HepG2 (cell line): ENCODE measurements around the gene FCN3. TPM values are rescaled to one million over a fixed set of nuclear protein-coding genes. Genes with fewer than 3 reads are reported as not detected.

Experiments
- DZIP1 ChIP-seq: sonication (generic); formaldehyde crosslinking; IDR thresholded peaks from 2 replicates; pipeline ENCODE4 v1.5.0; 2020; ENCODE audit warnings: mild to moderate bottlenecking, missing genetic modification reagents
- NFAT5 ChIP-seq: sonication (generic); formaldehyde crosslinking; IDR thresholded peaks from 2 replicates; pipeline ENCODE4 v1.4.0; 2020; ENCODE audit warnings: missing genetic modification reagents
- polyA plus RNA-seq, 8 experiments: library from polyadenylated mRNA; depleted of rRNA in 3 of 8; stranded (reverse) in 7 of 8; unstranded in 1 of 8; fragments of >200 nt; fragmentation: Illumina TruSeq in 4 of 8; extraction: Trizol in 4 of 8; gene quantifications; 2 replicates each; pipeline versions ENCODE4 v1.2.1 to v1.2.3, GENCODE V29; 2011 to 2016; ENCODE audit warnings: low read depth in 4 of 8, missing spikeins in 1 of 8, mixed read lengths in 1 of 8; ENCODE audit not compliant: insufficient read depth in 1 of 8
- total RNA-seq, 5 experiments: library from RNA; depleted of rRNA; stranded (reverse); fragments of >200 nt; fragmentation: Illumina TruSeq; extraction: Trizol; gene quantifications; 2 replicates each; pipeline ENCODE4 v1.2.3, GENCODE V29; 2016; ENCODE audit warnings: low read depth in 1 of 5
- TF ChIP-seq, protein P1 (sequence below), 2 experiments: sonication (generic) in 1 of 2; formaldehyde crosslinking in 1 of 2; IDR thresholded peaks; 2 replicates each; pipeline versions ENCODE4 v1.5.1 to v1.6.1; 2011 to 2020; ENCODE audit warnings: borderline replicate concordance in 1 of 2, low read depth in 1 of 2, low read length in 1 of 2, mild to moderate bottlenecking in 1 of 2, missing genetic modification reagents in 1 of 2, moderate library complexity in 1 of 2
- TF ChIP-seq, protein P2 (sequence below): sonication (generic); formaldehyde crosslinking; IDR thresholded peaks from 2 replicates; pipeline ENCODE4 v1.4.0; 2020; ENCODE audit warnings: missing genetic modification reagents, borderline replicate concordance
- TF ChIP-seq, protein P3 (sequence below), 2 experiments: sonication (generic) in 1 of 2; formaldehyde crosslinking in 1 of 2; IDR thresholded peaks; 2 replicates each; pipeline versions ENCODE4 v1.4.0 to v1.6.1; 2016 to 2020; ENCODE audit warnings: borderline replicate concordance in 1 of 2, low read depth in 1 of 2, mild to moderate bottlenecking in 1 of 2, missing genetic modification reagents in 1 of 2

The FCN3 gene
- total and polyA plus RNA-seq, 2 of the 13 experiments (the other 11 are each of a cell fraction or from before 2014, with no cell fraction given): not detected

- TF ChIP-seq, protein P1, sequence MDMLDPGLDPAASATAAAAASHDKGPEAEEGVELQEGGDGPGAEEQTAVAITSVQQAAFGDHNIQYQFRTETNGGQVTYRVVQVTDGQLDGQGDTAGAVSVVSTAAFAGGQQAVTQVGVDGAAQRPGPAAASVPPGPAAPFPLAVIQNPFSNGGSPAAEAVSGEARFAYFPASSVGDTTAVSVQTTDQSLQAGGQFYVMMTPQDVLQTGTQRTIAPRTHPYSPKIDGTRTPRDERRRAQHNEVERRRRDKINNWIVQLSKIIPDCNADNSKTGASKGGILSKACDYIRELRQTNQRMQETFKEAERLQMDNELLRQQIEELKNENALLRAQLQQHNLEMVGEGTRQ (IDR thresholded peaks at IDR 0.05; ENCODE audit: low read depth, low read length): no peak
- TF ChIP-seq, protein P1 (CRISPR knock-in tag; IDR thresholded peaks at IDR 0.05; ENCODE audit: borderline replicate concordance): no peak
- TF ChIP-seq DZIP1 (CRISPR knock-in tag) (0 out of 2 replicates have a peak, but pooled peaks have one; percentile 63), NFAT5 (CRISPR knock-in tag) (no peak)
- TF ChIP-seq, protein P2, sequence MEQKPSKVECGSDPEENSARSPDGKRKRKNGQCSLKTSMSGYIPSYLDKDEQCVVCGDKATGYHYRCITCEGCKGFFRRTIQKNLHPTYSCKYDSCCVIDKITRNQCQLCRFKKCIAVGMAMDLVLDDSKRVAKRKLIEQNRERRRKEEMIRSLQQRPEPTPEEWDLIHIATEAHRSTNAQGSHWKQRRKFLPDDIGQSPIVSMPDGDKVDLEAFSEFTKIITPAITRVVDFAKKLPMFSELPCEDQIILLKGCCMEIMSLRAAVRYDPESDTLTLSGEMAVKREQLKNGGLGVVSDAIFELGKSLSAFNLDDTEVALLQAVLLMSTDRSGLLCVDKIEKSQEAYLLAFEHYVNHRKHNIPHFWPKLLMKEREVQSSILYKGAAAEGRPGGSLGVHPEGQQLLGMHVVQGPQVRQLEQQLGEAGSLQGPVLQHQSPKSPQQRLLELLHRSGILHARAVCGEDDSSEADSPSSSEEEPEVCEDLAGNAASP (CRISPR knock-in tag): no peak
- TF ChIP-seq, protein P3, sequence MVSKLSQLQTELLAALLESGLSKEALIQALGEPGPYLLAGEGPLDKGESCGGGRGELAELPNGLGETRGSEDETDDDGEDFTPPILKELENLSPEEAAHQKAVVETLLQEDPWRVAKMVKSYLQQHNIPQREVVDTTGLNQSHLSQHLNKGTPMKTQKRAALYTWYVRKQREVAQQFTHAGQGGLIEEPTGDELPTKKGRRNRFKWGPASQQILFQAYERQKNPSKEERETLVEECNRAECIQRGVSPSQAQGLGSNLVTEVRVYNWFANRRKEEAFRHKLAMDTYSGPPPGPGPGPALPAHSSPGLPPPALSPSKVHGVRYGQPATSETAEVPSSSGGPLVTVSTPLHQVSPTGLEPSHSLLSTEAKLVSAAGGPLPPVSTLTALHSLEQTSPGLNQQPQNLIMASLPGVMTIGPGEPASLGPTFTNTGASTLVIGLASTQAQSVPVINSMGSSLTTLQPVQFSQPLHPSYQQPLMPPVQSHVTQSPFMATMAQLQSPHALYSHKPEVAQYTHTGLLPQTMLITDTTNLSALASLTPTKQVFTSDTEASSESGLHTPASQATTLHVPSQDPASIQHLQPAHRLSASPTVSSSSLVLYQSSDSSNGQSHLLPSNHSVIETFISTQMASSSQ (IDR thresholded peaks at IDR 0.05; ENCODE audit: low read depth): no peak
- TF ChIP-seq, protein P3 (CRISPR knock-in tag; IDR thresholded peaks at IDR 0.05; ENCODE audit: borderline replicate concordance): no peak
Observed at GRCh38 chr1:27351541-27352107, 23.0 kb downstream of the FCN3 start (continued).
